Gastrocnemius medialis (tissue), 4 donors: Measurements from ENCODE around the gene TTC21B. TPM values are rescaled to one million over a fixed set of nuclear protein-coding genes. Genes with fewer than 3 reads are reported as not detected.

Experiments used
- ATAC-seq, 2 donors: fragments of 150-250 bp; one replicate each; pipeline ENCODE4 v1.9.1; 2016
- DNase-seq, 2 donors: peaks; one replicate each; pipeline ENCODE4 v3.0.0-alpha.2; 2019
- H3K27ac ChIP-seq, 4 donors: fragments of 200-600 bp; sonication (generic); 1 replicate in 1 of 4; 2 replicates in 3 of 4; pipeline ENCODE4 v1.5.1; 2016 to 2018; ENCODE audit warnings: mild to moderate bottlenecking in 2 of 4, moderate library complexity in 1 of 4
- H3K27me3 ChIP-seq, 3 donors: fragments of 200-600 bp; sonication (generic) in 2 of 3; 1 replicate in 1 of 3; 2 replicates in 2 of 3; pipeline versions ENCODE4 v1.5.1 to v1.6.0; 2016 to 2019; ENCODE audit warnings: mild to moderate bottlenecking in 1 of 3, moderate library complexity in 1 of 3
- H3K36me3 ChIP-seq, 2 donors: fragments of 200-600 bp; sonication (generic) in 1 of 2; one replicate each; pipeline ENCODE4 v1.5.1; 2017 to 2018
- H3K4me1 ChIP-seq, 2 donors: fragments of 200-600 bp; sonication (generic) in 1 of 2; one replicate each; pipeline ENCODE4 v1.5.1; 2016 to 2017; ENCODE audit warnings: mild to moderate bottlenecking in 2 of 2
- H3K4me3 ChIP-seq, 4 donors: fragments of 200-600 bp; sonication (generic) in 3 of 4; 1 replicate in 1 of 4; 2 replicates in 3 of 4; pipeline ENCODE4 v1.5.1; 2016 to 2019; ENCODE audit warnings: mild to moderate bottlenecking in 2 of 4
- H3K9me3 ChIP-seq, 3 donors: fragments of 200-600 bp; sonication (generic) in 2 of 3; 1 replicate in 1 of 3; 2 replicates in 2 of 3; pipeline ENCODE4 v1.5.1; 2016 to 2019
- CTCF ChIP-seq, 5 experiments: fragments of 450-650 bp in 3 of 5; fragments of 200-600 bp in 2 of 5; sonication (generic) in 2 of 5; IDR thresholded peaks in 4 of 5; conservative IDR thresholded peaks in 1 of 5; 1 replicate in 4 of 5; 2 replicates in 1 of 5; pipeline ENCODE4 v1.5.1; 2016 to 2019; ENCODE audit warnings: antibody characterized with exemption in 5 of 5, mild to moderate bottlenecking in 3 of 5, moderate library complexity in 3 of 5
- POLR2A ChIP-seq, 2 donors: fragments of 450-650 bp; IDR thresholded peaks; one replicate each; pipeline ENCODE4 v1.6.1; 2017; ENCODE audit warnings: antibody characterized with exemption in 2 of 2, mild to moderate bottlenecking in 2 of 2, moderate library complexity in 2 of 2
- in situ Hi-C, 4 donors: fragments of 200-750 bp; cut with MboI; loops; one replicate each; pipeline versions ENCODE4 v1.15.0 to v1.8.0; 2017; ENCODE audit warnings: low sequenced_read_pairs in 4 of 4
- intact Hi-C: fragments of 100-400 bp; cut with DNase I; formaldehyde crosslinking; loops from one replicate; pipeline ENCODE4 v1.15.1; 2023; ENCODE audit warnings: low total_unique reads
- total RNA-seq, 4 donors: library from RNA; depleted of rRNA; stranded (reverse); fragments of >200 nt; gene quantifications; one replicate each; pipeline versions ENCODE4 v1.1.0 to v1.2.3, GENCODE V29; 2016

Gene TTC21B
- total RNA-seq, 4 donors from 2014 or later = 11.2 to 17.8 (median 13.0) TPM

DNA sequence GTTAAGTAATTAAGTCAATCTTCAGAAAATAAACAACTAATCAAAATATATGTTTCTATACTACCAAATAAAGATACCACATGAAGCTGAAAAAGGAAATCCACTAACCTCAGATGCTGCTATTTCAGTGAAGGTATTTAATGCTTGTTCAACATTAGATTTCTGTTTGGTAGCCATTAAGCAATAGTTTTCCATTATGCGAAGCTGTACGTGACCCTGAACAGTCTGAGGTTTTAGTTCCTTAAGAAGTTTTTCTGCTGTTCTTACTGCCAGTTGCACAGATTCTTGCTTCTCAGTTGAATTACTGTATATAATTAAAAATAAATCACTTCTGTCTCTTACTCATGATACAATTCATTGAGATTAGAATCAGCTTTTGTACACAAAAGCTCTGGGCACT, 65.4 kb downstream of the TTC21B start:
- H3K27me3 ChIP-seq = no peaks in the 10 kb centered on the region
- in situ Hi-C loops (no loop called here), intact Hi-C loops (no loop called here)
- H3K27ac ChIP-seq = no peak overlapping the region
- no peak for TF ChIP-seq CTCF (IDR thresholded peaks at IDR 0.05 in 4 of 5, conservative IDR thresholded peaks at IDR 0.05 in 1 of 5)
- TF ChIP-seq POLR2A (IDR thresholded peaks at IDR 0.05) = no peak
- H3K9me3 ChIP-seq = no peaks in the 10 kb centered on the region
- no peaks in the 10 kb centered on the region for H3K4me1 ChIP-seq
- ATAC-seq (no peak), DNase-seq (no peak)
- peaks cover 0 to 36% of the 10 kb centered on the region in 2 donors for H3K36me3 ChIP-seq
- H3K4me3 ChIP-seq = no peak overlapping the region

DNA sequence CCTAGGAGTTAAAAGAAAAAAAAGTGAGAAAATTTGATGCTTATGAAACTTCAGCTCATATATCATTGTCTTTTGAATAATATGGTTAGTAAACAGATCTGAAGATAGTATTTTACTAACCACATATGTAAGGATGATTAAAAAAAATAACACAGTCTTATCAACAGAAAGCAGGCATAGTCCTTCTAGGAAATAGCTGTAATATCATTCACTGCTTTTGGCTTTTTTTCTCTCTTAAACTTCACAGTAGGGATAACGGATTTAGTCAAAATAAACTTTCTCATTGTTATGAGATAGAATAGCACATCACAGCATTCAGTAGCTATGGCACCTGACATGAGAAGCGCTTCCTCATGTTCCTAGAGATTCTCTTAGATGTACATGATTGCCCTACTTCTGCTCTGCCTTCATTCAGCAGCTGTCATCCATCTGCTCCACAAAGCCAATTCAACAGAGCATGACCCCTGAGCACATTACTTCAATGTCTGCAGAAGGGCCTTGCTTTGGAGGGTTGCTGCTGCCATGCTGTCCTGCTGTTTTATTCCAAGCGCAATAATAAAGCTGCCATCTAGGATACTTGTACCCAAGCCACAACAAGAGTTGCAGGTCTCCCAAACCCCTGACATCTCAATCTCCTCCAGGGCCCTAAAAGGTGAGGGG, 67.0 kb downstream of the TTC21B start:
- H3K27me3 ChIP-seq = no peaks in the 10 kb centered on the region
- intact Hi-C loops (no loop called here), in situ Hi-C loops (no loop called here)
- no peak for DNase-seq
- no peak overlapping the region for H3K27ac ChIP-seq
- no peaks in the 10 kb centered on the region for H3K4me1 ChIP-seq
- peaks cover 0 to 41% of the 10 kb centered on the region in 2 donors for H3K36me3 ChIP-seq
- no peak for TF ChIP-seq POLR2A (IDR thresholded peaks at IDR 0.05)
- H3K4me3 ChIP-seq = no peak overlapping the region
- no peaks in the 10 kb centered on the region for H3K9me3 ChIP-seq
- no peak for ATAC-seq

DNA sequence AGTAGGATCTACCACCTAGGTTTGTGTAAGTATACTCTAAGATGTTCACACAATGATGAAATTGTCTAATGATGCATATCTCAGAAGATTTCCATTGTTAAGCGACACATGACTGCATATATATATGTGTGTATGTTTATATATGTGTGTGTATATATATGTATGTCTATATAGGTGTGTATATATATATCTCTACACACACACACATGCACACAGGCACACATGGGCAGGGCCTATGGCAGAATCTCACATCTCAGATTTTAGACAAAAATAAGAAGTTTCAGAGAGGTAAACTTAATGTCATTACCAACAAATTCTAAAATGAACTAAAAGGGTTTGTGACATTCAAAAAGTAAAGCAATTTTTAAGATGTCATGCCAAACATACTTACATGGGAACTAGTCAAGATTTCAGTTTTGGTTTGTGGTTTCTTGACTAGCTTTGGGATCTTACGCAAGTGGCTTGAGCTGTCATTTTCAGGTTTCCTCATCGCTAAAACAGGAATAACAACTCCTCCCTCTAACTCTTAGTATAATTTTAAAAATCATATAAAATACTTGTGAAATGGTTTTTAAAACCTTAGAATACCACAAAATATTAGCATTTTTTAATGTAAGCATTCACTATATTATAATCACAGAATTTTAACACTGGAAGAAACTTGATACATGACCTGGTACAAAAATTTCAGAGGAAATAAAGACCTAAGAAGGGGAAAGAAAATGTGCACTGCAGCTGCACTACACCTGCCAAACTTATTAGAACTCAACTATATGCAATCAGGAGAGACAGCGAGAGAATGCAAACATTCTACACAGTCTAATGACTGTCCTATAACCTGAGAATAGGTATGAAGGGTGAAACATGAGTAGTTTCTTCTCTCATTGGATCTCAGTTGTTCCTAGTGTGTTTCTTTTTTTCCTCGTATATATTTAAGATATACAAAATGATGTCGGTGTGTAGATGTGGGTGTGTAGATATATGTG, 75.7 kb downstream of the TTC21B start:
- ATAC-seq (no peak), DNase-seq (no peak)
- intact Hi-C loops = loop anchor here (10.0 kb wide), 1 partner anchor 473 kb away; no protein-coding TSS in a partner anchor
- H3K4me1 ChIP-seq = no peaks in the 10 kb centered on the region
- in situ Hi-C loops = no loop called here
- TF ChIP-seq POLR2A (IDR thresholded peaks at IDR 0.05) = no peak
- no peak for TF ChIP-seq CTCF (IDR thresholded peaks at IDR 0.05 in 4 of 5, conservative IDR thresholded peaks at IDR 0.05 in 1 of 5)
- H3K27me3 ChIP-seq = no peaks in the 10 kb centered on the region
- H3K27ac ChIP-seq = no peak overlapping the region
- no peak overlapping the region for H3K4me3 ChIP-seq
- no peaks in the 10 kb centered on the region for H3K9me3 ChIP-seq
- H3K36me3 ChIP-seq = peaks cover 0 to 34% of the 10 kb centered on the region in 2 donors

GRCh38 chr2:165876712-165877111, 76.9 kb downstream of the TTC21B start:
- no peaks in the 10 kb centered on the region for H3K4me1 ChIP-seq
- no peak for DNase-seq
- ATAC-seq = no peak
- intact Hi-C loops (loop anchor here (10.0 kb wide), 1 partner anchor 472 kb away; no protein-coding TSS in a partner anchor), in situ Hi-C loops (no loop called here)
- no peak overlapping the region for H3K27ac ChIP-seq
- TF ChIP-seq POLR2A (IDR thresholded peaks at IDR 0.05) (no peak), CTCF (IDR thresholded peaks at IDR 0.05 in 4 of 5, conservative IDR thresholded peaks at IDR 0.05 in 1 of 5) (no peak)
- H3K36me3 ChIP-seq = peaks cover 0 to 37% of the 10 kb centered on the region in 2 donors
- H3K4me3 ChIP-seq = no peak overlapping the region
- no peaks in the 10 kb centered on the region for H3K9me3 ChIP-seq
- no peaks in the 10 kb centered on the region for H3K27me3 ChIP-seq

DNA sequence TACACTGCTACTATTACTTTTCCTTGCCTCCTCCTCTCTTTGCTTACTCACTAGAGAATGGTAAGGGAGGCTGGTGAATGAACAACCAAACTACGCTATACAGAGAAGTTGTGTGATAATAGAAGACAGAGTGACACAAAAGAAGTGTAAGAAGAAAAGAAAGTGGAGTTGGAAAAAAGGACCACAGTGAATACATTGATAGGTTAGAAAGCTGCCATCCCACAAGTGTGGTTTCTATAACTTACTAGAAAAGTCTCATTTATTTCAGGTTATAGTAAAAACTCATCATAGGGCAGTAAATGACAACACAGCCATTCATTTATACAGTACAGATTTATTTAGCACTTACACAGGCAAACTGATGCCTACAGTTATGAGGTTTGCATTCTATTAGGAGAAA, 77.3 kb downstream of the TTC21B start:
- intact Hi-C loops (loop anchor here (10.0 kb wide), 1 partner anchor 471 kb away; no protein-coding TSS in a partner anchor), in situ Hi-C loops (no loop called here)
- ATAC-seq = no peak

More for the DNA sequence above, 77.3 kb downstream of the TTC21B start:
- Histone ChIP-seq H3K36me3 (peaks cover 0 to 35% of the 10 kb centered on the region in 2 donors), H3K27me3 (no peaks in the 10 kb centered on the region), H3K27ac (no peak overlapping the region), H3K9me3 (no peaks in the 10 kb centered on the region), H3K4me3 (no peak overlapping the region), H3K4me1 (no peaks in the 10 kb centered on the region)
- no peak for DNase-seq
- TF ChIP-seq POLR2A (IDR thresholded peaks at IDR 0.05) = no peak
- no peak for TF ChIP-seq CTCF (IDR thresholded peaks at IDR 0.05 in 4 of 5, conservative IDR thresholded peaks at IDR 0.05 in 1 of 5)
